A673 (cell line): Measurements from ENCODE around the gene GAPVD1.

Experiments
- CTCF ChIP-seq: fragments of 300-800, 200-600 bp; sonication (generic); conservative IDR thresholded peaks from 2 replicates; pipeline ENCODE4 v1.5.1; 2017; ENCODE audit warnings: low read depth, mild to moderate bottlenecking, antibody characterized with exemption, low read length, moderate library complexity, mixed read lengths
- EZH2 ChIP-seq: fragments of 200-600 bp; sonication (generic); IDR thresholded peaks from 2 replicates; pipeline ENCODE4 v1.6.1; 2017; ENCODE audit warnings: borderline replicate concordance, low read depth, mild to moderate bottlenecking, mixed read lengths, antibody characterized with exemption, low read length; ENCODE audit not compliant: poor library complexity, severe bottlenecking

- TF ChIP-seq CTCF (no peak), EZH2 (no peak)
Measured at GRCh38 chr9:125359011-125359410, 97.4 kb downstream of the GAPVD1 start.
